ENCODE results near the gene OVOL1.
"Not testable (repeated sequence)": the region's sequence is repeated elsewhere in the genome, so short reads cannot be mapped to it uniquely, and the experiment has no call there.

OVOL1 gene

DNA sequence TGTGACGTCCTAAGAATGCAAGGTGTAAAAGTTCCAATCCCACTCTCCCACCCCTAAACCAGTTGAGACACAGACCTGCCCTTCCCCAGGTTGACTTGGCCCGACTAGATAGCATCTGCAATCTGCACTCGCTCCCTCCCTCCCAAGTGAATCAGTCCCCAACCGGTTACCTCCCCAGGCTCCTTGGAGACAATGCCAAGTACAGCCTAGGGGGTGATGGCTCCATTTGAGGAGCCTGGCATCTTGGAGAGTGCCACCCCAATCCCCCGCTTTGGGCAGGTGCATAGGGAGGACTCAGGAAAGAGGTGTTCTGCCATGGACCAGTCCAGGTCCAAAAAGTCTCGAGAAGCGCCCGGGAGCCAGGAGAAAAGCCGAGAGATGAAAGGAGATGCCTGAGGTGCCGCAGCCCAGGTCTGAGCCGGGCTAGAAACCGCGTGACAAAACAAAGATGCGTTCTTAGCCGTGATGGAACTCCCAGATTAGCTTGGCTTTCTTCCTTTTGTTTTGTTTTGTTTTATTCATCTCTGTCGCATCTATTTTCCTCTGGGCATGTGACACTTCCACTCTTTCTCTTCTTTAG lies 28.2 kb downstream of the OVOL1 start:
- no peak for DNase-seq (ENCODE audit: low read depth in 2 of 2)

DNA sequence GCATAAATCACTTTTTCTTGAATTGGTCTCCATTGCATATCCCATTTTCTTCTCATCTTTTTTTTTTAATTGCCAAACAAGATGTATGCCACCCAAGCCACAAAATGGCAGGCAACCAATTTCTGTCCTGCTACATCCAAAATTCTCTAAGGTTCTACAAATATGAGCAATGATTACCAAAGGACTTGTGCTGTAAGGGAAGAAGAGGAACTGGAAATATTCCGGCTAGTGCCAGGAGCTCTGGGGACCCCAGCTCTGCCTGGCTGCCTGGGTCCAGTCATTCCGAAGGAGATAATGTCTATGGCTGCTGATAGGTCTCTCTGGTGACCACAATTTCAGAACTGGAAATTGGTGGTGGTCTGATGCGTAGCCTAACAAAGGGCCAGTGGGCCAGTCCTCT lies 29.8 kb downstream of the OVOL1 start:
- no peak for DNase-seq (ENCODE audit: low read depth in 2 of 2)

DNA sequence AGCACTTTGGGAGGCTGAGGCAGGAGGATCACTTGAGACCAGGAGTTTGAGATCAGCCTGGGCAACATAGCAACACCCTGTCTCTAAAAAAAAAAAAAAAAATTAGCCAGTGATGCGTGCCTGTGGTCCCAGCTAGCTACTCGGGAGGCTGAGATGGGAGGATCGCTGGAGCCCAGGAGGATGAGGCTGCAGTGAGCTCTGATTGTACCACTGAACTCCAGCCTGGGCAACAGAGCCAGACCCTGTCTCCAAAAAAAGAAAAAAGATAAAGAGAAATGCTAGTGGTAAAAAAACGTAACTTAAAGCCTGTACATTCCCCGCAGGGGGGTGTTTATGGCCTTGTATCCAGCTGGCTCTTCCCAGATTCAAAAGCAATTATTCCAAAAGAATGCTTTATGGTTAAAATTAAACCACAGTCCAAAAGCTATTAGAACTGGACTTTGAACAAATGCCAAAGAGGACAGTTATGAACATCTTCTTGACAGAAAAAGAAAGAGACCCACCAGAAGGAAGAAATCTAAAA lies 30.5 kb downstream of the OVOL1 start:
- DNase-seq (ENCODE audit: low read depth in 2 of 2) = no peak

DNA sequence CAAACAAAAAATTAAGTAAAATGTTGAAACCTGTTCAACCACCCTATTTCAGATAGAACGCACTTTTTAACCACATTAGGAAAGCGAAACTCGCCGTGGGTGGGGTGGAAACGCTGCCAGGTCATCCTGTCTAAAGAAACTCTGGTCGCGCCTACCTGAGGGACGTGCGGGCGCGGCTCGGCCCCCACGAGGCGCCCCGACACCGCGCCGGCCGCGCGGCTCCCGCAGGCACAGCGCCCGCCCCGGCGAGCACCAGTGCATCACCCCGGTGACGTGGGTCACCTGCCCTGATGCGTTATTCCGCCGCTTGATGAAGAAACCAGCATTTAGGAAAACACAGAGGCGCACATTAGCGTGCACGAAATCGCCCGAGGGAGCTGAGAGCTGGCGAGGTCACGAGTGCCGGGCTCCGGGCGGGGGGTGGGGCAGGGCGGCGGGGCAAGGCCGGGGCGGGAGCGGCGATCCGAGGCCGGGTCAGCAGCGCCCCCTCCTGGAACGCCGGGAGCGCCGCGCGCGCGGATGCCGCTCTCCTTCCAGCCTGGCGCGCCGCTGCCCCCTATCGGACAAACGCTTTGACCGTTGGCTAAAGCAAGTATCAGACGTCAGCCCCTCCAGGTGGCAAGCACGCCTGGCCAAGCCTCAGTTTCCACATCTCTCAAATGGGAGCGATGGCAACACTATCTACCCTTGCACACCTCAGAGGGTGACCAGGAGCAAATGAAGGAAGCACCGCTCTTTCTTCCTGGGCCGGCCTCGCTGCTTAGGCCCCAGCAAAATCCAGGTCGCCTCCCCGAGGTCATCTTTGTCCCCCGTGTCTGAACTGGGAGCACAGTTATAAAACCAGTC lies 31.2 kb downstream of the OVOL1 start:
- peak; percentile 85 to 93 for DNase-seq (ENCODE audit: low read depth in 2 of 2)

DNA sequence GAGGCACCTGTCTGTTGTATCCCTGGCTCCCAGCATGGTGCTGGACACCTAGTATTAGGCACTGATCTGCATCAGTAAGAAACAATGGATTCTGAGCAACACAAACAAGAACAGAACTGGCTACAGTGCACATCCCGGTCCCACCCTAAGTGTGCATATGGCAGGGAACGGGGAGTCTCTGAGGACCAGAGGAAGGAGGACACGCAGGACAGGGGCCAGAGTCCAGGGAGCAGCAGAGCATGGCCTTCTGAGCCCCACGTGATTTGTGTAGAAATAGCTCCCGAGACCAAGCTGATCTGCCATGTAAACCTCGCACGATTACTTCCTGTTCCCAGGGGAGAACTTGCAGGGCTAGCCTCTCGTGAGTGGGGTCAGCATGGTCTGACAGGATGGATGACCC lies 34.2 kb downstream of the OVOL1 start:
- DNase-seq (ENCODE audit: low read depth in 2 of 2) = no peak

DNA sequence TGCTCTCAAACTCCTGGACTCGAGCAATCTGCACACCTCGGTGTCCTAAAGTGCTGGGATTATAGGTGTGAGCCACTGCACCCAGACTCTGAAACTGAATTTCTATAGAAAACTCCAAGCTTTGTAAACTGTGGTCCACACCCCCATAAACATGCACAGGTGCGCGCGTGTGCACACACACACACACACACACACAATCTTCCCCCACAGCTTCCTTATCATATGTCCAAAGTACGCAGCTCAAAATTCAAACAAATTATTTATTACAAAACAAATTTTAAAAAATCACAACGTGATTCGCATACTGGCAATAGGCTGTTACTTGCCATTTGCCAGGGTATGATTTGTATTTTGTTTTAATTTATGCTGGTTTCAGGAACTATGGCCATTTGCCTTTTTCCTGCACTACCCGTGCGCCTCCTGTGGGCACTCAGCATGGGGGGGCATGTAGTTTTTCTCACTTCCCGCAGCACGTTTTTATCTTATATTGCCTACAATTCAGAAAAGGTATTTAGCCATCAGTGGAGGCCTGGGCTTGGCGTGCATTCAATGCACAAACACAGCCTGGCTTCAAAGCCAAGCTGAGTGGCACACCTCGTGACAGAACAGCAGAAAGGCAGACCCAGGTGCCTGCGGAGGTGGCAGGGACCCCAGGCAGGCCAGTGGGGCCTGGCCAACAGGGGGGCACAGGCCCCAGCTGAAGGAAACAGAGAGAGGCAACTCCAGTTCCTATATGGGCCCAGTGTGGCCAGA lies 36.1 kb downstream of the OVOL1 start:
- no peak for DNase-seq (ENCODE audit: low read depth in 2 of 2)

DNA sequence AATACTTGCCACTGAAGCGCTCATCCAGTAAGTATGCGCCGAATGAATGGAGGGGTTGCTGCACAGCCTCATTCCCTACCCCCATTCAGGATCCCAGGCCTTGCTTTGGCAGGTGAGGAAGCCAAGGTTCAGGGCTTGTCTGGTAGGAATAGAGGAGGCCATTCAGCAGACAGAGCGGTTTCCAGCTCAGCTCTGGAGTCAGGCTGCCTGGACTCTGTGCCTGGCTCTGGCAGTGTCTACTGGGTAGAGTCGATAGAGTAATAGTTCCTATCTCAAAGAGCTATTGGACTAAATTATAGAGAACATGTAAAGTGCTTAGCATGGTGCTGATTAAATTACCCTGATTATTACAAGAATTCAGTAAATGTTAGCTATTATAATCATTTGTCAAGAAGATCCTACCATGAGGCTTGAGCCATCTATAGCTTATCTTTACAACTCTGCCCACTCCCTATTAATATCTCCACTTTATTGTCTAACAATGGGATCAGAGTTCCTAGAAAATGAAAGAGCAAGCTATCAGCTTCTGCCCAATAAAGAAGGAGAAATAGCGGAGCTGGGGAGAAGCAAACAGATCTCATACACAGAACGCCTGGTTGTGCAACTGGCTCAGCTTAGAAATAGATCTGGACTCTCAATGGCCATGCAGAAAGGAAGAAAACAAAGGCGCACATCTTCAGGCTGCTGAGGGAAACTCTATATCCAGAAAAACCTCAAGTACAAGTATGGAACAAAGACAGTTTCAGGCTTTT lies 40.3 kb downstream of the OVOL1 start:
- DNase-seq (ENCODE audit: low read depth in 2 of 2) = no peak

DNA sequence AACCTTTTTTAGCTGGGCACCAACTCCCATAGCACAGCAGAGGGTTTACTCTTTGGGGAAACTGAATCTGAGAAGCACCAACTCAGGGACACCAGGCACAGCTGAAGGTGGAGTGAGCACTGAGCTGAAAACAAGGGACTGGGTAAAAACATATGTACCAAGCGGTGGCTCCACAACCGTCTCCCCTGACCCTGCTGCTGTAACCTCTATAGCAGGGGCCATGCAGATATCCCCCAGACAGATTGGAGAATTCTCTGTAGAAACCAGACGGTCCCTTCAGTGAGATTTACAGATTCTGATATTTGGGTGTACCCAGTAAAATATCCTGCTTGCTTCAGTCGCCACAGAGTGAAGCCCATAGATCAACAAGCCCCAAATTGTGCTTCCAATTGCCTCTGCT lies 42.6 kb downstream of the OVOL1 start:
- DNase-seq (ENCODE audit: low read depth in 2 of 2) = no peak

DNA sequence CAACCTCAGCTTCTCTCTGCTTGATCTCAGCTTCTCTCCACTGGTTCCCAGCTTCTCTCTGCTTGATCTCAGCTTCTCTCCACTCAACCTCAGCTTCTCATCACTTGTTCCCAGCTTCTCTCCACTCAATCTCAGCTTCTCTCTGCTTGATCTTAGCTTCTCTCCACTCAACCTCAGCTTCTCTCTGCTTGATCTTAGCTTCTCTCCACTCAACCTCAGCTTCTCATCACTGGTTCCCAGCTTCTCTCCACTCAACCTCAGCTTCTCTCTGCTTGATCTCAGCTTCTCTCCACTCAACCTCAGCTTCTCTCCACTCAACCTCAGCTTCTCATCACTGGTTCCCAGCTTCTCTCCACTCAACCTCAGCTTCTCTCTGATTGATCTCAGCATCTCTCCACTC lies 45.4 kb downstream of the OVOL1 start:
- DNase-seq (ENCODE audit: low read depth in 2 of 2) = not testable (repeated sequence)

DNA sequence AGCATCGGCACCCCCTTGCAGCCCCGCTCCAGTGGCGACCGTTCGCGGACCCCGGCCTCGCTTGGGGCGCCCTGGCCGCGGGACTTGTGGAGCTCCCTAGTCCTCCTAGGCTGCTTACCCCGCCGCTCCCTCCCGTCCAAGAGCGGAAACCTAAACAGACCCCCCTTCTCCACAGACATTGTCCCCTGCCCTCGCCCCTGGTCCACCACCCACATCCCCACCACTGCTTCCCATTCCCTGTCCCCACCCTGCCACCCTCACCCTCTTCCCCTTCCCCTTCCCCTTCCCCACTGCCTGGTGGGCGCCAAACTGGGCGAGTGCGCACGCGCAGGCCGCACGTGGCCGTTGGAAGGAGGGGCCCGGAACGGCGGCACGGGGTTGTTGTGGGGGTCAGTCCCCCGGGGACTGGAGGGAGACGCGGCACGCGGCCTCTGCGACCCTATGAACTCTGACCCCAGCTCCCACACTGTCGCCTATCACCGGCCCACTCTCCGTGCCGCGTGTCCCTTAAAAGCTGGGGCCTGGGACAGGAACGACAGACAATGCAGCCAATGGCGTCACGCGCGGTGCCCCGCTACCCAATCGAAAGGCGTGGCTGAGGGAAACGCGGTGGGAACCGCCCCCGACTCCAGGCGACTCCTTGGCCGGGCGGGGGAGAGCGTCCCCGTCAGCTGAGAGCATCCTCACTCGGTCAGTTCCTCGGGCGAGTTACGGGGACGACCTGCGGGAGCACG lies 46.6 kb downstream of the OVOL1 start, which contains the start of gene SNX32:
SNX32 (plus strand) TSS at position 667 of the 734 bp plus-strand sequence. CDS start 103 bp downstream, outside the sequence.
- peak; percentile 92 to 95 for DNase-seq (ENCODE audit: low read depth in 2 of 2)

DNA sequence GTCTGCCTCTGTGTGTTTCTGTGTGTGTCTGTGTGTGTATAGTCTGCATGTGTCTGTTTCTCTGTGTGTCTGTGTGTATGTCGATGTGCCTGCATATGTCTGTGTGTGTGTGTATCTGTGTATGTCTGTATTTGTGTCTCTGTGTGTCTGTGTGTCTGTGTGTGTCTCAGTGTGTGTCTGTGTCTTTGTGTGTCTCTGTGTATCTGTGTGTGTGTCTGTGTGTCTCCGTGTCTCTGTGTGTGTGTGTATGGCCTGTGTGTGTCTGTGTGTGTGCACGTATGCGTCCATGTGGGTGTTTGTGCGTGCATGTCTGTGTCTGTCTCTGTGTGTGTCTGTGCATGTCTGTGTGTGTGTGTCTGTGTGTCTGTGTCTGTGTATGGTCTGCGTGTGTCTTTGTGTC lies 47.3 kb downstream of the OVOL1 start:
- DNase-seq (ENCODE audit: low read depth in 2 of 2) = no peak

DNA sequence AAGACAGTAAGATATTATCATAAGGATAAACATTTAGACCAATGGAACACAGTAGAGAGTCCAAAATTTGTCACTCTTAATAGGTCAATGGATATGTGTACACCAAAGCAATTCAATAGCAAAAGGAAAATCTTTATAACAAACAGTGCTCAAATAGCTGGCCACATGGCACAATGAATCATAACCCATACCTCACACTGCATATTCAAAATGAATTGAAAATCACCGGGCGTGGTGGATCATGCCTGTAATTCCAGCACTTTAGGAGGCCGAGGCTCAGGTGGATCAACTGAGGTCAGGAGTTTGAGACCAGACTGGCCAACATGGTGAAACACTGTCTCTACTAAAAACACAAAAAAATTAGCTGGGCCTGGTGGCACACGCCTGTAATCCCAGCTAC lies 55.3 kb downstream of the OVOL1 start:
- DNase-seq (ENCODE audit: low read depth in 2 of 2) = no peak

DNA sequence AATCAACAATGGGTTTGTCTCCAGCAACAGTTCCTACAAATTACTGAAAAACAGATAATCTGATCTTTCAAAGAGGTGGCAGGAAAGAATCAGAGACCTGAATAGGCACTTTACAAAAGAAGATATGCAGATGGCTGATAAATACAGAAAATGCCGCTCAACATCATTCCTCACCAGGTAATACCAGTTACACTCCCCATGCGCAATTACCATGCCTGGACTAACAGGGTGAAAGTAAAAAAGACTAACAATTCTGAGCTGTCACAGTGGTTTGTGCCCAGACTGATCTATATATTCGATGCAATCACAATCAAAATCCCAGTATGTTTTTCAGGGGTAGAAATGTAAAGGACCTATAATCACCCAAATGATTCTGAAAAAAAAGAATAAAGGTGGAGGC lies 56.9 kb downstream of the OVOL1 start:
- DNase-seq (ENCODE audit: low read depth in 2 of 2) = no peak

DNA sequence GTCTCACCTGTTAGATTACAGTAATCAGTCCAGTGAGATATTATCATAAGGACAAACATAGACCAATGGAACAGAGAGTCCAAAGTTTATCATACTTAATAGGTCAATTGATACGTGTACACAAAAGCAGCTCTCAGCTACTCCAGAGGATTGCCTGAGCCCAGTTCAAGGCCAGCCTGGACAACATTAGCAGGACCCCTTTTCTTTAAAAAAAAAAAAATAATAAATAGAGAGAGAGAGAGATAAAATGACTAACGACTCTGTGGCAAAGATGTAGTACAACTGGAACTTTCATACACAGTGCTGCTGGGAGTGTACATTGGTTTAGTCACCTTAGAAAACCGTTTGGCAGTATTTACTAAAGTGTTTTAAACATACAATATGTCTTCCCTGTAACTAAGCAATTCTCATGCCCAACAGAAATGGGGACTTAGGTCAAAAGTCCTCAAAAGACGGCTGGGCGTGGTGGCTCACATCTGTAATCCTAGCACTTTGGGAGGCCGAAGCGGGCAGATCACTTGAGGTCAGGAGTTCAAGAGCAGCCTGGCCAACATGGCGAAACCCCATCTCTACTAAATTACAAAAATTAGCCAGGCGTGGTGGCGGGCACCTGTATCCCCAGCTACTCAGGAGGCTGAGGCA lies 57.5 kb downstream of the OVOL1 start:
- DNase-seq (ENCODE audit: low read depth in 2 of 2) = no peak

Measured in stimulated activated CD4-positive, alpha-beta T cell treated with anti-CD3 and anti-CD28 coated beads, Interleukin-15, amount 100 ng/mL, for 48 hours (primary cell).